OCI-LY7 (cell line): ENCODE data around the gene CALU. TPM values are rescaled to one million over a fixed set of nuclear protein-coding genes. Genes with fewer than 3 reads are reported as not detected.

Experiments
- BruUV-seq: library from RNA; stranded (reverse); fragments of 400-500 nt; replicated peaks from 2 replicates; lab custom pipeline; 2021; lab: Mats Ljungman, UMichigan
- CTCF ChIA-PET: fragments of 300-600 bp; sonication (Branson Sonifier 250); formaldehyde crosslinking; loops from one replicate; lab custom pipeline; 2022; ENCODE audit warnings: antibody characterized with exemption; ENCODE audit not compliant: unreplicated experiment; lab: Charles Lee
- POLR2A ChIA-PET: fragments of 300-600 bp; sonication (Branson Sonifier 250); formaldehyde crosslinking; loops from one replicate; lab custom pipeline; 2022; ENCODE audit warnings: antibody characterized with exemption; lab: Charles Lee
- DNase-seq: peaks from one replicate; pipeline ENCODE4 v3.0.0-alpha.2; 2015; ENCODE audit warnings: low spot score
- H2AFZ ChIP-seq: fragments of 200-600 bp; sonication (generic), shearing (Covaris generic); 2 replicates; pipeline ENCODE4 v1.6.1; 2014; ENCODE audit warnings: mild to moderate bottlenecking, antibody characterized with exemption, low read length, moderate library complexity
- H3K27ac ChIP-seq: fragments of 200-600 bp; sonication (generic); 2 replicates; pipeline ENCODE4 v1.5.1; 2014; ENCODE audit warnings: mixed run types, low read depth, mild to moderate bottlenecking, moderate library complexity, low read length, inconsistent platforms; ENCODE audit not compliant: poor library complexity, severe bottlenecking
- H3K36me3 ChIP-seq: fragments of 200-600 bp; sonication (generic); 2 replicates; pipeline ENCODE4 v1.6.1; 2014; ENCODE audit warnings: mild to moderate bottlenecking, antibody characterized with exemption, low read length, moderate library complexity, mixed read lengths; ENCODE audit not compliant: insufficient read depth
- H3K4me1 ChIP-seq: fragments of 200-600 bp; sonication (generic); 2 replicates; pipeline ENCODE4 v1.5.1; 2014; ENCODE audit warnings: mild to moderate bottlenecking, low read length; ENCODE audit not compliant: insufficient read depth, poor library complexity, severe bottlenecking
- H3K4me2 ChIP-seq: fragments of 200-600 bp; sonication (generic); 2 replicates; pipeline ENCODE4 v1.6.1; 2014; ENCODE audit warnings: mild to moderate bottlenecking, low read length
- H3K4me3 ChIP-seq: fragments of 200-600 bp; sonication (generic); 2 replicates; pipeline ENCODE4 v1.5.1; 2014; ENCODE audit warnings: mild to moderate bottlenecking, low read depth, low read length; ENCODE audit not compliant: poor library complexity, severe bottlenecking
- H3K79me2 ChIP-seq: fragments of 200-600 bp; sonication (generic); 2 replicates; pipeline ENCODE4 v1.6.1; 2016; ENCODE audit warnings: low read depth, mild to moderate bottlenecking, low read length, moderate library complexity, mixed read lengths; ENCODE audit not compliant: insufficient read depth
- H3K9me2 ChIP-seq: fragments of 200-600 bp; sonication (generic); 2 replicates; pipeline ENCODE4 v1.6.1; 2016; ENCODE audit warnings: mild to moderate bottlenecking, low read length, mixed read lengths; ENCODE audit not compliant: insufficient read depth
- H3K9me3 ChIP-seq: fragments of 200-600 bp; sonication (generic); 2 replicates; pipeline ENCODE4 v1.6.1; 2014; ENCODE audit warnings: mild to moderate bottlenecking, mixed run types, low read length, mixed read lengths
- H4K20me1 ChIP-seq: fragments of 200-600 bp; sonication (generic); 2 replicates; pipeline ENCODE4 v1.6.1; 2014; ENCODE audit warnings: mild to moderate bottlenecking, antibody characterized with exemption, low read length, moderate library complexity, mixed read lengths; ENCODE audit not compliant: insufficient read depth
- CTCF ChIP-seq: fragments of 200-600 bp; sonication (generic); conservative IDR thresholded peaks from 2 replicates; pipeline ENCODE4 v1.5.1; 2014; ENCODE audit warnings: mild to moderate bottlenecking, antibody characterized with exemption, low read length, moderate library complexity, mixed read lengths
- EZH2phosphoT487 ChIP-seq: fragments of 200-600 bp; sonication (generic); IDR thresholded peaks from 2 replicates; pipeline ENCODE4 v1.6.1; 2018; ENCODE audit warnings: low read depth, borderline replicate concordance, mild to moderate bottlenecking, mixed run types, antibody characterized with exemption, low read length, moderate library complexity, mixed read lengths
- intact Hi-C: fragments of 100-400 bp; cut with micrococcal nuclease; formaldehyde crosslinking; loops from one replicate; pipeline ENCODE4 v1.10.0; 2022; ENCODE audit not compliant: unreplicated experiment
- total RNA-seq, 2 experiments: library from RNA; depleted of rRNA in 1 of 2; stranded (reverse); fragments of >200 nt in 1 of 2; shearing (Covaris generic) in 1 of 2; gene quantifications; 2 replicates each; pipeline ENCODE4 v1.2.3, GENCODE V29; 2014 to 2022

Gene CALU
- total RNA-seq, 2 experiments from 2014 or later: 45.6 to 52.8 TPM

- TF ChIP-seq CTCF (no peak), EZH2phosphoT487 (no peak)
- Histone ChIP-seq H2AFZ (no peak overlapping the region), H3K4me2 (no peak overlapping the region), H3K4me1 (no peaks in the 10 kb centered on the region), H3K36me3 (no peaks in the 10 kb centered on the region), H3K9me2 (no peaks in the 10 kb centered on the region), H3K79me2 (no peaks in the 10 kb centered on the region), H4K20me1 (no peaks in the 10 kb centered on the region), H3K27ac (no peak overlapping the region), H3K4me3 (no peak overlapping the region), H3K9me3 (no peaks in the 10 kb centered on the region)
- ChIA-PET CTCF (no interaction called here), POLR2A (interaction anchor here (0.8 to 1.9 kb wide), 3 partner anchors 9 to 554 kb away, joined by 3 to 10 read pairs (median 3); no protein-coding TSS in a partner anchor)
- DNase-seq: no peak
- intact Hi-C loops: no loop called here
- BruUV-seq: no TSS peak
Measured at GRCh38 chr7:128731184-128731583, 8.0 kb upstream of the CALU start.

DNA sequence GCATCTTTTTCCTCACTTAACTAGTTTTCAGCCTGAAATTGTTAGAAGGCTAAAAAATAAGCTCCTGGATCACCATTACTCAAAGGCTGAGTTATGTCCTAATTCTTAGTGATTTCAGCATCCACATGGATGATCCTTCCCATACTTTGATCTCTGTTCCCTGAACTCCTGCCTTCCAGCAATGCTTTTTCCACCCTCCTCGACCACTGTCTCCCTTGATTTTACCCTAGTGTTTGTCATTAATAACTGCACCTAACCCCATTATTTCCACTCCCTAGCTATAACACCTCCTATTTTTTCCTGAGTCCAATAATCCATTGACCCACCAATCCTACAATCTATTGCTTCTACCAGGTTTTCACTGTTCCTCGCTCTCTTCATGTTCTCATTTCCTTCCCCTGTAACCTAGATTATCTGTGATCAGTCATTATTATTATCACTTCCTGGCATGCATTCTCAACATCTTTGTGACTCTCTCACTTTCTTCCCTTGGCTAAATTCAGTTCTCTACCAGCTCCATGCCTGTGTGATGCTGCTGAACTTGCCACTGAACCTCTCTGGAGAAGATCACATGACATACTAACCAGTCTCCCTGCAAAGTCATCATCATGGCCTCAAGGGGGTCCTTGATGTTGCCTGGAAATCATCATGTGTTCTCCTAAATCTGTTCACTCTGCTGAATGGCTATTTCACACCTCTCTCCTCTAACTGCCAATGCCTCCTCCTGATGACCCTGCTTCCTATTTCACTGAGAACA lies 6.5 kb upstream of the CALU start:
- intact Hi-C loops: no loop called here

More for the DNA sequence above, 6.5 kb upstream of the CALU start:
- no peak overlapping the region for H3K27ac ChIP-seq
- H3K9me2 ChIP-seq: no peaks in the 10 kb centered on the region
- no peak overlapping the region for H2AFZ ChIP-seq
- no peaks in the 10 kb centered on the region for H3K36me3 ChIP-seq
- no peaks in the 10 kb centered on the region for H3K9me3 ChIP-seq
- TF ChIP-seq CTCF (no peak), EZH2phosphoT487 (no peak)
- no peak overlapping the region for H3K4me3 ChIP-seq
- H3K4me1 ChIP-seq: no peaks in the 10 kb centered on the region
- BruUV-seq: no TSS peak
- ChIA-PET POLR2A (interaction anchor here (0.7 to 1.9 kb wide), 3 partner anchors 8 to 20 kb away, joined by 3 to 10 read pairs (median 3); no protein-coding TSS in a partner anchor), CTCF (no interaction called here)
- H4K20me1 ChIP-seq: no peaks in the 10 kb centered on the region
- H3K4me2 ChIP-seq: no peak overlapping the region
- no peak for DNase-seq
- H3K79me2 ChIP-seq: no peaks in the 10 kb centered on the region
